HCT116 (cell line): ENCODE results near the gene STYXL2.

ENCODE experiments used
- CBX3 ChIP-seq: IDR thresholded peaks from 2 replicates; pipeline ENCODE4 v1.6.1; 2012; ENCODE audit warnings: low read depth
- EZH2 ChIP-seq: fragments of 200-600 bp; sonication (generic); IDR thresholded peaks from 2 replicates; pipeline ENCODE4 v1.6.1; 2017; ENCODE audit warnings: antibody characterized with exemption, mixed run types
- EZH2phosphoT487 ChIP-seq: fragments of 200-600 bp; IDR thresholded peaks from 2 replicates; pipeline ENCODE4 v1.6.1; 2018; ENCODE audit warnings: antibody characterized with exemption, borderline replicate concordance
- JUND ChIP-seq: IDR thresholded peaks from 2 replicates; pipeline ENCODE4 v1.6.1; 2012
- POLR2A ChIP-seq: IDR thresholded peaks from 2 replicates; pipeline ENCODE4 v1.7.0; 2011; ENCODE audit warnings: borderline replicate concordance; ENCODE audit not compliant: insufficient read depth, insufficient read length; ENCODE audit errors: extremely low read depth
- POLR2AphosphoS5 ChIP-seq: IDR thresholded peaks from 2 replicates; pipeline ENCODE4 v1.6.1; 2011; ENCODE audit warnings: mild to moderate bottlenecking, low read depth, low read length, moderate library complexity
- SP1 ChIP-seq: IDR thresholded peaks from 2 replicates; pipeline ENCODE4 v1.6.1; 2012; ENCODE audit warnings: low read depth
- TCF7L2 ChIP-seq: IDR thresholded peaks from 2 replicates; pipeline ENCODE4 v1.7.0; 2011; ENCODE audit warnings: borderline replicate concordance, inconsistent platforms; ENCODE audit not compliant: insufficient read depth, insufficient read length; ENCODE audit errors: extremely low read depth
- YY1 ChIP-seq: IDR thresholded peaks from 2 replicates; pipeline ENCODE4 v1.6.1; 2011; ENCODE audit warnings: low read length, low read depth, moderate library complexity, mild to moderate bottlenecking; ENCODE audit not compliant: insufficient replicate concordance; ENCODE audit errors: extremely low read depth
- TF ChIP-seq, protein P1 (sequence below), 3 experiments: fragments of 200-600 bp in 1 of 3; sonication (generic) in 1 of 3; IDR thresholded peaks in 2 of 3; conservative IDR thresholded peaks in 1 of 3; 2 replicates each; pipeline ENCODE4 v1.5.1; 2012 to 2017; ENCODE audit warnings: low read depth in 2 of 3, low read length in 2 of 3, antibody characterized with exemption in 1 of 3, borderline replicate concordance in 1 of 3, control low read depth in 1 of 3, mild to moderate bottlenecking in 1 of 3, mixed read lengths in 1 of 3, mixed run types in 1 of 3, moderate library complexity in 1 of 3; ENCODE audit not compliant: insufficient read depth in 1 of 3
- TF ChIP-seq, protein P2 (sequence below): IDR thresholded peaks from 2 replicates; pipeline ENCODE4 v1.6.1; 2012
- TF ChIP-seq, protein P3 (sequence below): IDR thresholded peaks from 2 replicates; pipeline ENCODE4 v1.6.1; 2012

DNA sequence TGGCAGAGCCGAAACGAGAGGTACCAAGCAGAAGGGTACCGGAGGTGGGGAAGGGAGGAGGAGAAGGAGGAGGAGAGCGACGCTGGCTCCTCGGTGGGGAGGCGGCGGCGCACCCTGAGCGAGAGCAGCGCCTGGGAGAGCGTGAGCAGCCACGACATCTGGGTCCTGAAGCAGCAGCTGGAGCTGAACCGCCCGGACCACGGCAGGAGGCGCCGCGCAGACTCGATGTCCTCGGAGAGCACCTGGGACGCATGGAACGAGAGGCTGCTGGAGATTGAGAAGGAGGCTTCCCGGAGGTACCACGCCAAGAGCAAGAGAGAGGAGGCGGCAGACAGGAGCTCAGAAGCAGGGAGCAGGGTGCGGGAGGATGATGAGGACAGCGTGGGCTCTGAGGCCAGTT, 32.4 kb downstream of the STYXL2 start:
- TF ChIP-seq, protein P1, sequence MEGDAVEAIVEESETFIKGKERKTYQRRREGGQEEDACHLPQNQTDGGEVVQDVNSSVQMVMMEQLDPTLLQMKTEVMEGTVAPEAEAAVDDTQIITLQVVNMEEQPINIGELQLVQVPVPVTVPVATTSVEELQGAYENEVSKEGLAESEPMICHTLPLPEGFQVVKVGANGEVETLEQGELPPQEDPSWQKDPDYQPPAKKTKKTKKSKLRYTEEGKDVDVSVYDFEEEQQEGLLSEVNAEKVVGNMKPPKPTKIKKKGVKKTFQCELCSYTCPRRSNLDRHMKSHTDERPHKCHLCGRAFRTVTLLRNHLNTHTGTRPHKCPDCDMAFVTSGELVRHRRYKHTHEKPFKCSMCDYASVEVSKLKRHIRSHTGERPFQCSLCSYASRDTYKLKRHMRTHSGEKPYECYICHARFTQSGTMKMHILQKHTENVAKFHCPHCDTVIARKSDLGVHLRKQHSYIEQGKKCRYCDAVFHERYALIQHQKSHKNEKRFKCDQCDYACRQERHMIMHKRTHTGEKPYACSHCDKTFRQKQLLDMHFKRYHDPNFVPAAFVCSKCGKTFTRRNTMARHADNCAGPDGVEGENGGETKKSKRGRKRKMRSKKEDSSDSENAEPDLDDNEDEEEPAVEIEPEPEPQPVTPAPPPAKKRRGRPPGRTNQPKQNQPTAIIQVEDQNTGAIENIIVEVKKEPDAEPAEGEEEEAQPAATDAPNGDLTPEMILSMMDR (IDR thresholded peaks at IDR 0.05 in 2 of 3, conservative IDR thresholded peaks at IDR 0.05 in 1 of 3; ENCODE audit: borderline replicate concordance in 1 of 3, insufficient read depth in 1 of 3, low read depth in 2 of 3, low read length in 2 of 3): no peak
- TF ChIP-seq POLR2A (no peak), EZH2 (no peak), SP1 (no peak), POLR2AphosphoS5 (no peak), TCF7L2 (no peak), CBX3 (no peak), JUND (no peak), EZH2phosphoT487 (no peak), YY1 (no peak)
- TF ChIP-seq, protein P2, sequence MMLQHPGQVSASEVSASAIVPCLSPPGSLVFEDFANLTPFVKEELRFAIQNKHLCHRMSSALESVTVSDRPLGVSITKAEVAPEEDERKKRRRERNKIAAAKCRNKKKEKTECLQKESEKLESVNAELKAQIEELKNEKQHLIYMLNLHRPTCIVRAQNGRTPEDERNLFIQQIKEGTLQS: no peak
- TF ChIP-seq, protein P3, sequence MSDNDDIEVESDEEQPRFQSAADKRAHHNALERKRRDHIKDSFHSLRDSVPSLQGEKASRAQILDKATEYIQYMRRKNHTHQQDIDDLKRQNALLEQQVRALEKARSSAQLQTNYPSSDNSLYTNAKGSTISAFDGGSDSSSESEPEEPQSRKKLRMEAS: no peak
